ENCODE data around the gene SCRN3.

SCRN3 gene

DNA sequence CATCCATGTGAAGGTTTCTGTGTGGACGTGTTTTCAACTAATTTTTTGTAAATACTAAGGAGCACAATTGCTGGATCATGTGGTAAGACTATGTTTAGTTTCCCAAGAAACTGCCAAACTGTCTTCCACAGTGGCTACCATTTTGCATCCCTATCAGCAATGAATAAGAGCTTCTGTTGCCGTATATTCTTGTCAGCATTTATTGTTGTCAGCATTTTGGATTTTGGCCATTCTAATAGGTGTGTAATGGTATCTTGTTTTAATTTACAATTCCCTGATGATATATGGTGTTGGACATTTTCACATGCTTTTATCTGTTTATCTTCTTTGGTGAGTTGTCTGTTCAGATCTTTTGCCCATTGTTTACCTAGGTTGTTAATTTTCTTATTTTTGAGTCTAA is 34.5 kb downstream of the SCRN3 start:
- Histone ChIP-seq H3K9me3 (ENCODE audit: insufficient read depth, low read length) (no peaks in the 10 kb centered on the region), H4K20me1 (ENCODE audit: low read depth, low read length) (no peaks in the 10 kb centered on the region), H3K27me3 (ENCODE audit: low read length) (no peaks in the 10 kb centered on the region)

DNA sequence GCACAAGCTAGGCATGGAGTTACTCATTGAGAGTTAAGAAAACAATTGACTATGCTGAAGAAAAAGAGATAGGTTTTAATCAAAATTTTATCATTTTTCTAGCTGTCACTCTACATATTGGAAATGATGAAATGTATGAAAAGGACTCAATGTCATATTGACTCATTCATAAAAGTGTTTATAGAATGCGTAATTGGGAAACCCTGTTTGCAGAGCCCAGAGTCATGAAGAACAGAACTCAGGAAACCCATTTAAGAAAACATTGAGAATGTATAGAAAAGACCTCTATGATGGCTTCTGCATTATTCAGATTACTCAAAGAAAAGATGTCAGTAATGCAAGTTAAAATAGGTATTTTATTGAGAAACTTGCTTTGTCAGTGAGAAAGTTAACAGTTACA is 36.4 kb downstream of the SCRN3 start:
- Histone ChIP-seq H3K4me3 (ENCODE audit: insufficient read depth, low read length, poor library complexity, severe bottlenecking) (no peak overlapping the region), H3K9ac (ENCODE audit: low read length) (no peak overlapping the region), H3K36me3 (ENCODE audit: low read length) (no peaks in the 10 kb centered on the region), H3K9me3 (ENCODE audit: insufficient read depth, low read length) (no peaks in the 10 kb centered on the region), H3K27ac (ENCODE audit: low read depth, low read length) (no peak overlapping the region), H2AFZ (ENCODE audit: low read depth, low read length, severe bottlenecking) (no peak overlapping the region), H3F3A (ENCODE audit: insufficient read depth) (no peaks in the 10 kb centered on the region), H3K4me2 (ENCODE audit: low read depth, low read length, poor library complexity, severe bottlenecking) (no peak overlapping the region), H3K27me3 (ENCODE audit: low read length) (no peaks in the 10 kb centered on the region), H4K20me1 (ENCODE audit: low read depth, low read length) (no peaks in the 10 kb centered on the region), H3K9me2 (replicated peaks; ENCODE audit: insufficient read depth, low read length) (no peaks in the 10 kb centered on the region), H3K79me2 (ENCODE audit: insufficient read depth, low read length) (no peaks in the 10 kb centered on the region)
- no peak for TF ChIP-seq EZH2phosphoT487 (conservative IDR thresholded peaks at IDR 0.05; ENCODE audit: low read length)
- TF ChIP-seq, protein P1, sequence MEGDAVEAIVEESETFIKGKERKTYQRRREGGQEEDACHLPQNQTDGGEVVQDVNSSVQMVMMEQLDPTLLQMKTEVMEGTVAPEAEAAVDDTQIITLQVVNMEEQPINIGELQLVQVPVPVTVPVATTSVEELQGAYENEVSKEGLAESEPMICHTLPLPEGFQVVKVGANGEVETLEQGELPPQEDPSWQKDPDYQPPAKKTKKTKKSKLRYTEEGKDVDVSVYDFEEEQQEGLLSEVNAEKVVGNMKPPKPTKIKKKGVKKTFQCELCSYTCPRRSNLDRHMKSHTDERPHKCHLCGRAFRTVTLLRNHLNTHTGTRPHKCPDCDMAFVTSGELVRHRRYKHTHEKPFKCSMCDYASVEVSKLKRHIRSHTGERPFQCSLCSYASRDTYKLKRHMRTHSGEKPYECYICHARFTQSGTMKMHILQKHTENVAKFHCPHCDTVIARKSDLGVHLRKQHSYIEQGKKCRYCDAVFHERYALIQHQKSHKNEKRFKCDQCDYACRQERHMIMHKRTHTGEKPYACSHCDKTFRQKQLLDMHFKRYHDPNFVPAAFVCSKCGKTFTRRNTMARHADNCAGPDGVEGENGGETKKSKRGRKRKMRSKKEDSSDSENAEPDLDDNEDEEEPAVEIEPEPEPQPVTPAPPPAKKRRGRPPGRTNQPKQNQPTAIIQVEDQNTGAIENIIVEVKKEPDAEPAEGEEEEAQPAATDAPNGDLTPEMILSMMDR (IDR thresholded peaks at IDR 0.05; ENCODE audit: insufficient read depth, low read length, poor library complexity, severe bottlenecking): no peak

More for the DNA sequence above, 34.5 kb downstream of the SCRN3 start:
- H3K36me3 ChIP-seq (ENCODE audit: low read length): no peaks in the 10 kb centered on the region; the same call in 1 of the 2 replicates
- no peaks in the 10 kb centered on the region for H3K9me2 ChIP-seq (replicated peaks; ENCODE audit: insufficient read depth, low read length)
- no peak overlapping the region for H3K27ac ChIP-seq (ENCODE audit: low read depth, low read length)
- no peak overlapping the region for H2AFZ ChIP-seq (ENCODE audit: low read depth, low read length, severe bottlenecking)
- no peaks in the 10 kb centered on the region for H3F3A ChIP-seq (ENCODE audit: insufficient read depth)
- no peaks in the 10 kb centered on the region for H3K79me2 ChIP-seq (ENCODE audit: insufficient read depth, low read length)
- no peak overlapping the region for H3K9ac ChIP-seq (ENCODE audit: low read length)
- no peak overlapping the region for H3K4me3 ChIP-seq (ENCODE audit: insufficient read depth, low read length, poor library complexity, severe bottlenecking)
- no peak overlapping the region for H3K4me2 ChIP-seq (ENCODE audit: low read depth, low read length, poor library complexity, severe bottlenecking)
- no peak for TF ChIP-seq EZH2phosphoT487 (conservative IDR thresholded peaks at IDR 0.05; ENCODE audit: low read length)
- TF ChIP-seq, protein P1 (IDR thresholded peaks at IDR 0.05; ENCODE audit: insufficient read depth, low read length, poor library complexity, severe bottlenecking): no peak

DNA sequence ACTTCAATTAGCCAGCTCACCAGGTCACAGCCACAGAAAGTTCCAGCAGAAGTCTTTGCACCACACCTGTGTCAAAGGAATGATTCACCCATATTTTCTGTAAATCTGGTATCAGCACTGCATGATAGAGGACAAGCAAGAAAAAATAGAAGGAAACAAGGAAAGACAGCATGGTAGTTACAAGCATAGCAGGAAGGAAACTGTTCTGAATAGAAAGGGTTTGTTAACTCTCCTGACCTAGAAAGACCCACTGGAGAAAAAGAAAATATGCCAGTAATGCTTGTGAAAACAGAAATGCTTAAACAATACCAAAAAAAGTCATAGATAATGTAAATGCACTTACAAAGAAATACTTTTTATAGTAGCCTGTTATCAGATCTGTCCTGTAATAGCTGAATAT is 40.8 kb downstream of the SCRN3 start:
- no peak overlapping the region for H3K4me2 ChIP-seq (ENCODE audit: low read depth, low read length, poor library complexity, severe bottlenecking)
- H3K4me3 ChIP-seq (ENCODE audit: insufficient read depth, low read length, poor library complexity, severe bottlenecking): no peak overlapping the region
- H3K27ac ChIP-seq (ENCODE audit: low read depth, low read length): no peak overlapping the region
- H2AFZ ChIP-seq (ENCODE audit: low read depth, low read length, severe bottlenecking): no peak overlapping the region
- no peaks in the 10 kb centered on the region for H3K9me3 ChIP-seq (ENCODE audit: insufficient read depth, low read length)
- H3K9me2 ChIP-seq (replicated peaks; ENCODE audit: insufficient read depth, low read length): no peaks in the 10 kb centered on the region
- H3K9ac ChIP-seq (ENCODE audit: low read length): no peak overlapping the region
- no peaks in the 10 kb centered on the region for H4K20me1 ChIP-seq (ENCODE audit: low read depth, low read length)
- H3K79me2 ChIP-seq (ENCODE audit: insufficient read depth, low read length): no peaks in the 10 kb centered on the region
- no peaks in the 10 kb centered on the region for H3K36me3 ChIP-seq (ENCODE audit: low read length)
- TF ChIP-seq, protein P1 (IDR thresholded peaks at IDR 0.05; ENCODE audit: insufficient read depth, low read length, poor library complexity, severe bottlenecking): no peak
- no peak for TF ChIP-seq EZH2phosphoT487 (conservative IDR thresholded peaks at IDR 0.05; ENCODE audit: low read length)
- no peaks in the 10 kb centered on the region for H3K27me3 ChIP-seq (ENCODE audit: low read length)
- H3F3A ChIP-seq (ENCODE audit: insufficient read depth): no peaks in the 10 kb centered on the region
